HuH-7 (cell line): ENCODE results near the gene TMUB1.
A peak's percentile ranks its signal among the peaks of the same experiment; 100 is the strongest.
"Not testable (repeated sequence)": the region's sequence is repeated elsewhere in the genome, so short reads cannot be mapped to it uniquely, and the experiment has no call there.

Source experiments
- DNase-seq: peaks from one replicate; pipeline ENCODE4 v3.0.0; 2011; ENCODE audit warnings: low spot score

Gene TMUB1

GRCh38 chr7:151053096-151053495 lies 30.2 kb downstream of the TMUB1 start:
- no peak for DNase-seq

- DNase-seq: no peak
These were observed 32.2 kb downstream of the TMUB1 start for GRCh38 chr7:151051108-151051507.

GRCh38 chr7:151048911-151049463 lies 34.3 kb downstream of the TMUB1 start:
- no peak for DNase-seq

- no peak for DNase-seq
These were observed 35.1 kb downstream of the TMUB1 start, which contains the start of gene ASIC3 for GRCh38 chr7:151047976-151048815. Gene ASIC3, plus strand, starts transcription at chr7:151048531. Its CDS starts 355 bp downstream, at chr7:151048886.

- DNase-seq: no peak
These were observed 36.4 kb downstream of the TMUB1 start for GRCh38 chr7:151046603-151047573.

- DNase-seq: no peak
These were observed 37.3 kb downstream of the TMUB1 start for GRCh38 chr7:151045967-151046366.

- no peak for DNase-seq
These were observed 38.0 kb downstream of the TMUB1 start for GRCh38 chr7:151045262-151045661.

GRCh38 chr7:151043959-151044358 lies 39.3 kb downstream of the TMUB1 start:
- DNase-seq: no peak

GRCh38 chr7:151043449-151043848 lies 39.8 kb downstream of the TMUB1 start:
- not testable (repeated sequence) for DNase-seq

GRCh38 chr7:151040616-151041375 lies 42.5 kb downstream of the TMUB1 start:
- no peak for DNase-seq

- DNase-seq: no peak
These were observed 43.3 kb downstream of the TMUB1 start for GRCh38 chr7:151039850-151040548.

- DNase-seq: peak; percentile 79
These were observed 44.1 kb downstream of the TMUB1 start for GRCh38 chr7:151038951-151039849.

- DNase-seq: no peak
These were observed 47.4 kb downstream of the TMUB1 start for GRCh38 chr7:151035902-151036301.

- no peak for DNase-seq
These were observed 48.1 kb downstream of the TMUB1 start for GRCh38 chr7:151035026-151035717.

- no peak for DNase-seq
These were observed 48.8 kb downstream of the TMUB1 start for GRCh38 chr7:151034312-151035025.

- no peak for DNase-seq
These were observed 49.4 kb downstream of the TMUB1 start for GRCh38 chr7:151033864-151034249.

- DNase-seq: no peak
These were observed 50.1 kb downstream of the TMUB1 start for GRCh38 chr7:151032936-151033863.
